Fibroblast of skin of right biceps (primary cell): ENCODE measurements around the gene ANKRD60.

Experiments
- DNase-seq: peaks from one replicate; pipeline ENCODE4 v3.0.0-alpha.2; 2013

Gene ANKRD60, protein sequence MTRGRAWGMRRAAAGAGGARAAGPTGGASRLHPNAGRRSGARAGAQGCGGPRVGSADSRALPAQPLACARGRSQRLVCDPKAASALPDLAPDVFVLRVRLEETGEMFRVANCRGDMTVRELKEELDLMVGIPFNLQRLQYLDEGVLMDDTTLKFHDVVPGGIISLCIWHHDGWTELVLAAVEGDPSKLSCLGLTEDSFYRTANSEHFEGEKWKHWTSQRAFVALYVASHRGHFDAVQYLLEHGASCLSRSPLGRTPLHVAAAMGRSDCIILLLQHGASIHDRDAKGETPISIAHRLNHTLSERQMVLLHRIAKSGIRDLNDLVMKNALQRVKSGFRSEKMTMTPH

DNA sequence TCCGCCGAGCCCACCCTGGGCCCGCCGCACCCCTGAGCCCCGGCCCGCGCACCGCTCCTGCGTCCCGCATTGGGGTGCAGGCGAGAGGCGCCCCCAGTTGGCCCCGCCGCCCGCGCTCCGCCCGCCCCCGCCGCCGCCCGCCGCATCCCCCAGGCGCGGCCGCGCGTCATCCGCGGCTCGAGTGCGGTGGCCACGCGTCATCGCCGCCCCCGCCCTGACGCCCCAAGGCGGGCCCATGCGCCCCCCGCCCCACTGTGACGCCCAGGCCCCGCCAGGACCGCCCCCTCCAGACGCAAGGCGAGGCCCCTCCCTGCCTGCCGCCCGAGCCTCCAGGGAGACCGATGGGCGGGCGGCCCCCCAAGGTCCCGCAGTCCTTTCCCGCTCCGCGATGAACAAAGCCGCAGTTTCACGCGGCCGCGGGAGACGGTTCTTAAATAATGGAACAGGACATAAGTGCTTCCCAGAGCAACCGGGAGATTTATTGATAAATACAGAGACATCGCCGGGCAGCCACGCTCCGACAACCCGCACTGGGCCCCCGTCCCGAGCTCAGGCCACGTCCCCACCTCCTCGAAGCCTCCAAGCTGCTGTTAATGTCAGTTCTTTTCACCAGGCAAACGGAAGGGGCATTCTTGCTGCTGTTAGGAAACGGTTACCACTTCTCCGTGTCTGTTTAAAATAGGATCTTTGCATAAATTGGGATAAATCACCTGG, at the start of gene ANKRD60:
ANKRD60 (minus strand) TSS at position 170 of the 714 bp plus-strand sequence; CDS start at position 170, 0 bp downstream.
- DNase-seq = peak; percentile 61

DNA sequence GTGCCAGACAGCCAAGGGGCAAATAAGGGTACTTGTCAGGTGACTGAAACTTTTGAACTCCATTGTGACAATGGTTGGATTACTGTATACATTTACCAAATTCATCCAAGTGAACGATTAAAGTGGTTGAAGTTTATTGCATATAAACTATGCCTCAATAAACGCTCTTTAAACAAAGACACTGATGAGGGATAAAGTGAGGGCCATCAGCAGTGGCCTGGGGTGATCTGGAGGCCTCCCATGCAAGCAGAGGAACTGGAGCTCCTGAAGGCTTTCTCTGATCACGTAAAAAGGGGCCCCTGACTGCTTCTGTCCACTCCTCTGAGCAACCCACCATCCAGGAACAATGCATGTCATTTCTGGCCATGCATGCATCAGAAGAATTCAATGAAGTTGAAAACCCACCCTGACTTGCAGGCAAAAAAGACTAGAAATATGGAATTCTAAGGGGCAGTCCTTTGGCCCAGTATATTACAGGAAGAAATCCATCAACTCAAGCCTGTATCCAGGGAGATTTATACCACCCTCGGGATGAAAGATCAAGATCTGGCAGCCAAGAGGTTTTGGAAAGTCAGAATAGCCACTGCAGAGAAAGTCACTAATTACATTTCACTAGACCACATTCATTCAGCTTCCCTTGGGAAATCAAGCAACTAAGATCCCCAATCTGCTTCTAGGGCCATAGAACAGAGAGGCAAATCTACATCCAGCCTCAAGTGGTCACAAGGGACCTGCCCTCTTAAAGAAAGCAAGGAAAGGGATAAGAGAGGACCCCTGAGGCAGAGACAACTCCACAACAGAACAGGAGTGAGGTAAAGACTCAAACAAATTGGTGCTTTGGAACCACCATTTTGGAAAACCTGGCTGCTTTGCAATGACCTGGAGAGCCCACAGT, 49.4 kb upstream of the ANKRD60 start:
- DNase-seq = peak; percentile 3

DNA sequence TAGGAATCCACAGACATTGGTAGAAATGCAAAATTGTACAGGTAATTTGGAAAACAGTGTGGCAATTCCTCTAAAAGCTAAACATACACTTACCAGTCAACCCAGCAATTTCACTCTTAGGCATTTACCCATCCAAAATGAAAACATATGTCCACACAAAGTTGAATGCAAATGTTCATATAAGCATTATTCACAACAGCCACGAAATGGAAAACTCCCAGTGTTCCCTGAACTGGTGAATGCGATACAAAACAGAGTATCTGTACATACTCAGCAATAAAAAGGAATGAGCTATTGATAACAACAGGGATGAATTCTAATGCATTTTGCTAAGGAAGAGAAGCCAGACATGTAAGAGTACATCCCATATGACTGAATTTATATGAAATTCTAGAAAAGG, 48.7 kb upstream of the ANKRD60 start:
- DNase-seq = no peak

DNA sequence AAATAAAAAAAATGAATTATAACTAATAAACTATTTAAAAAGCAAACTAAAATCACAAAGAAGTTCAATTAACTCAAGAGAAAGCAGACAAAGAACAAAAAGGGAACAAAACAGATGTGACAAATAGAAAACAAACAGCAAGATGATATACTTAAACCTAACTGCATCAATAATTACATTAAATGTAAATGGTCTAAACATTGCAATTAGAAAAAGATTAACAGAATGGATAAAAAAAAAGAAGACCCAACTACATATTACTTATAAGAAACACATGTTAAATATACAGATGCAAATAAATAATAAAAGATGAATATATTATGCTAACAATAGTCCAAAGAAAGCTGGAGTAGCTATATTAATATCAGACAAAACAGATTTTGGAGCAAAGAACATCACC, 45.9 kb upstream of the ANKRD60 start:
- DNase-seq = no peak

DNA sequence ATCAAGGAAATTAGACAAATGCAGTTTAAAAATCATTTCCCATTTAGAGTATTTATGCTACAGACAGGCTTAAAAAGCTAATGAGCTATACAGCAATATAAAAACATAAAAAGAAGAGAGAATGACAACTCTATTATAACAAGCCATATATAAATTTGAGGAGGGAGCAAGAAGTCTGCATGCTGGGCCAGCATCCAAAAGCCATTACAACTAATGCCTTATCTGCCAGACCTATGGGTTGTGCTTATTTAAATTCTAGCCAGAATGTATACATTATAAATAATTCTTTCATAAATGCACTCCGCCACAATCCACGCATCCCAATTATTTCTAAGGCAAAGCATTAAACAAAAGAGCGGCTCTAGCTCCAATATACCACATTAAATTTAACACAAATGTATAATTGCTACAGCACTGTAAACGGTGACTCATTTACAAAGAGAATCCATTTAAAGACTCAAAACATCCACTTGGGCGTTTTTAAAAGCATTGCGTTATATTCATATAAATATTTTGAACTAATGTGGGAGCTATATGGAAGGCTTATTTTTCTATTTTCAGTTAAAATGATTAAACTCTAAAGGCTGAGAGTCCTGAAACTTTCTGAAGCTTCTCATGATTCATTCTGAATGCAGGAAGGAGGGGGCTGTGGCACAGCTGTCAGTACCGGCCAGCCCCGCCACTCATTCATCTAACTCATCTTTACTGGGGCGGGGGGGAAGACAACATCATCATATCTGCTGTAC, 43.3 kb upstream of the ANKRD60 start:
- peak; percentile 19 for DNase-seq

DNA sequence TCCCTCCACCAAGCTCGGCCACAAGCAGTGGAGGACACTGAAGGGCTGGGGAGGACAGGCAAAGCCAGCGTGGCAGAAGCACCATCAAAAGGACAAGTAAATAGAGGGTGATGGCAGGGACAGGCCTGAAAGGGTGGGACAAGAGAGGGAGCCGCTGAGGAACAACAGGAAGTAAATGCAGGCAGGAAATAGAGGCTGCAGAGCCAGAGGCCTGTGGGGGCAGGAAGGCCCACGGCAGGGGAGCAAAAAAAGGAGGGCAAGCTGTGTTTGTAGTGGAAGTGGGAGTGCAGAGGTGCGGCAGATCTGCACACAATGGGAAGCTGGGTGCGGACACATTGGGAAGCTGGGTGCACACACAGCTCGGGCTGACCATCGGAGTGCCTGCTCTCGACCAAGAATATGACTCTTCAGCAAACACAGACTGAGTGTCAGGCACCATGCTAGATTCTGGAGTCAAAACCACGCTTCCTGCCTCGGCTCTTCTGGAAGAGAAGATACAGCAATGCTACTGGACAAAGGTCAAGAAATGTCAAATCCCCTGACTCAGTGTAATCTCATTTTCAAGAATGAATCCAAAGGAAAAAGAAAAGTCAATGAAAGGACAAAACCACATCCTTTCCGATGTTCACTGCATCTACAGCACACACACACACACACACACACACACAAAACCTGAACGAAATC, 40.6 kb upstream of the ANKRD60 start:
- peak; percentile 6 for DNase-seq

DNA sequence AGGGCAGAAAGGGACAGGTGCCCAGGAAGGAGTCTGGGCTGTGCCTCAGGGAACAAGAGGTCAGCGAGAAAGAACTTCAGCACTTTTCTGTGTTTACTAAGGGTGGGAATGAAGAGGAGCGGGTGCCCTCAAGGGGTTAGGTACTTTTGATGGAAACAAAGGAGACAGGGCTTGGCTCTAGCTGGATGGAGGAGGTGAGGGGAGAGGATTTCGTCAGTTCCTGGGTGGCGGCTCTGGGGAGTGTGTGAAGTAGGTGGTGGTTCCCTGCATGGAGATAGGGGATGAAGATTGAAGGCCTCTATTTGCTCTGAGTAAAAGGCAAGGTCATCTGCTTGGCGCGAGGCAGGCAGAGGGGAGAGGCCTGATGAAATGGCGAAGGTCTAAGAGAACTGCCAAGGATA, 40.0 kb upstream of the ANKRD60 start:
- no peak for DNase-seq

DNA sequence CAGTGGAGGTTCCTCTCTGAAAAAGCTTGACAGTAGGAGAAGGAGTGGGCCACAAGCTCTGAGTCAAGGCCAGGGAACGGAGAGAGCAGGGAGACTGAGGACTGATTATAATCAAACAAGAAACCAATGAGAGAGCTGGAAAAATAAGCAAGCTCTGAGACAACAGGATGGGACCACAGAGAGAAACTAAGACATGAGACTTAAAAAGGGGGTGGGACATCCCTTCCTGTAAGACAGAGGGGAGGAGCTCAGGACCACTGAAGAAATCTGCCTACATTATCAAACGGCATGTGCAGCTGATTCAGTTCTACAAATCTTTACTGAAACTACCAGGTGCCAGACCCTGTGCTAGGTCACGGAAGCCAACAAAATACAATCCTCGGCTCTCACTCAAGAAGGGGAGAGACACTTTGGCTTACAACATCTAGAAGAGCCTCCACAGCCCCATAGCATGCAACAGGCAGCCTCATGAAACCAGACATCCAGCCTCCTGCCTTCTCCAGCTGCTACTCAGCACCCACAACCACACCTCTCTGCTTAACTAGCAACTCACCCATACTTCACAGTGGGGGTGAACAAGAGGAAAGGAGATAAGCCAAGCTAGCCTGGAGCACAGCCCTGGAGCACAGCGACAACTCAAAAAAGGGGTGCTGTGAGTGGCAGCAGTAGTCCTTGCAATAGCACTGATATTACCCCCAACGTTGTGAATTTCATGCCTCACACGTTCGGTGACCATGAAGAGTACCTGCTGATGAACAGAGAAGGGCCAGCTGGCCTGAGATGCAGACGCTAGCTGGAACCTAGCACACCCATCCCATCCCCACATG, 39.1 kb upstream of the ANKRD60 start:
- DNase-seq = no peak

DNA sequence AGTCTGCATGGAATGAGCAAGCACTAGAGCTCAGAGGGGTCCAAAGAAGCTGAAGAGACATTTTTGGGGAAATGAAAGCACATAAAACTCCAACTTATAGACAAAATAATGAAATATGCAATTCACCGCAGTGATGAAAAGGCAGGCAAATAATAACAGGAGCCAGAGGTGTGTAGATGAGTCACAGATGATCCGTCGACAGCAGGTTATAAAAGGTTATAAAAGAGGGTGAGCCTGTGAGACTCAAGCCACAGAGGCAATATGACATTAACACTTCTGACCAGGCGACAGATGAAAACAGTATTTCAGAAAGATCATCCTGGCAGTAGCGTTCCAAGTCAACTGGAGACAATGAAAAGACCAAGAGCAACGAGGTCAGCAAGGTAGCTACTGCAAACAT, 35.8 kb upstream of the ANKRD60 start:
- no peak for DNase-seq

DNA sequence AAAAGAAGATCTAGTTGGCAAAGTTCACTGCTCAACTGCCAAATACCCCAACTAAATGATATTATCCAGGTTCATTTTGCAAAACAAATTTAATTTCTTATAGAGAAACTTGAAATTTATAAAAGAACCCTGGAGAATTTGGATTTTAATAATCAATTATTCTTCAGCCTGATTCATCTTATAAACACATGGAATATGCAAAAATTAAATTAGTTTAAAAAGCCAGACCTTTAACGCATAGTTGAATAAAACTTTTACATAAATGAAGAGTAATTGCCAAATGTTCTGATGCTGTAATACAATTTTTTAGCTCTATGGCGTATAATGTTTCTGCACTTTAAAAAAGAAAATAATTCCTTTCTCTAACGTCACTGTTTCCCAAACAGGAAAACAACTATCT, 33.2 kb upstream of the ANKRD60 start:
- DNase-seq = no peak

DNA sequence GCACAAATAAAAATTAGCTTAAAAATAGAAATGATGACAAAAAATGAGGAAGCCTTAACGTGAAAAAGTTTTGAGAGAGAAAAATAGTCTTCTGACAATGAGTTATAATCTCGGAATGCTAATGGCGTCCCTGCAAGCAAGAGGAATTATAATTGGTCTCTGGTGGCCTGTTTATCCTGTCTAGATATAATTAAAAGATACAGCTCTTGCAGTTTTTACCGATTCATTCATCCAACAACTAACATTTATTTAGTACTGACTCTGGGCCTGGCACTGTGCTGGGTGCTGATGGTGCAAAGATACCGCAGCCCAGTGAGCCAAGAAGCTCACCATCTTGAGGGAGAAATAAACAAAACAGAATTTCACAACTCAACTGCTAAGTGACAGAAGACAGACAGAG, 31.6 kb upstream of the ANKRD60 start:
- DNase-seq = peak; percentile 49

DNA sequence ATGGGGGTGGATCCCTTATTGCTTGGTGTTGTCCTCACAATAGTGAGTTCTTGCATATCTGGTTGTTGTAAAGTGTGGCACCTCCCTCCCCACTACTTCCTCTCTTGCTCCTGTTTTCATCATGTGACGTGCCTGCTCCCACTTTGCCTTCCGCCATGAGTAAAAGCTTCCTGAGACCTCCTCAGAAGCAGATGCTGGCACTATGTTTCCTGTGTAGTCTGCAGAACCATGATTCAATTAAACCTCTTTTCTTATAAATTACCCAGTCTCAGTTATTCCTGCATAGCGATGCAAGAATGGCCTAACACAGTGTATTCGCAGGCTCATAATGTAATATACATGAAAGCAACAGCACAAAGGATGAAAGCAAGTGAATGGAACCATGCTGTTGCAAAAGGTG, 28.4 kb upstream of the ANKRD60 start:
- DNase-seq = no peak

DNA sequence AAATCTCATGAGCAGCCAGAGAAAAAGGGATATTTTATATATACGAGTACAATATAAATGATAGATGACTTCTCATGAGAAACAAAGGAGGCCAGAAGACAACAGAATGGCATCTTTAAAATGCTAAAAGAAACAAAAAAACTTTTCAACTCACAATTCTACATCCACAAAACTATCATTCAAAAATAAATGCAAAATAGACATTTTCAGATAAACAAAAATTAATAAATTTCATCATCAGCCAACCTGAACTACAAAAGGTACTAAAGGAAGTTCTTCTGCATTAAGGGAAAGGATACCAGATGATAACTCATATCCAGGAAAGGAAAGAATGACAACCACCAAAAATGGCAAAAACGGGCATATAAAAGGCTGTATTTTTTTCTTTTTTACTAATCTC, 27.9 kb upstream of the ANKRD60 start:
- DNase-seq = no peak

DNA sequence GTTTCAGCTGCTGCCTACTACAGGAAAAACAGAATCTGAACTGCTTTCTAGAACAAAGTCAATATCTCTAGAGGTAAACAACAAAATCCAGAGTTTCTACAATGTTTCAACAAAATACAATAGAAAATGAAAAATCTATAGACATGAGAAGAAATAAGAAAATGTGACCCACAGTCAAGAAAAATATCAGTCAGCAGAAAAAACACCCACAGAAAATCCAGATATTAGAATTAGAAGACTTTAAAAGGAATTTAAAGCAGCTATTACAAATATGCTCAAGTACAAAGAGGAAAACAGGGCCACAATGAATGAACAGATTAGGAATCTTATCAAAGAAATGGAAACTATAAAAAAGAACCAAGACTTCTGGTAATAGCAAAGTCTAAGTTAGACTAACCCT, 26.4 kb upstream of the ANKRD60 start:
- DNase-seq = no peak

DNA sequence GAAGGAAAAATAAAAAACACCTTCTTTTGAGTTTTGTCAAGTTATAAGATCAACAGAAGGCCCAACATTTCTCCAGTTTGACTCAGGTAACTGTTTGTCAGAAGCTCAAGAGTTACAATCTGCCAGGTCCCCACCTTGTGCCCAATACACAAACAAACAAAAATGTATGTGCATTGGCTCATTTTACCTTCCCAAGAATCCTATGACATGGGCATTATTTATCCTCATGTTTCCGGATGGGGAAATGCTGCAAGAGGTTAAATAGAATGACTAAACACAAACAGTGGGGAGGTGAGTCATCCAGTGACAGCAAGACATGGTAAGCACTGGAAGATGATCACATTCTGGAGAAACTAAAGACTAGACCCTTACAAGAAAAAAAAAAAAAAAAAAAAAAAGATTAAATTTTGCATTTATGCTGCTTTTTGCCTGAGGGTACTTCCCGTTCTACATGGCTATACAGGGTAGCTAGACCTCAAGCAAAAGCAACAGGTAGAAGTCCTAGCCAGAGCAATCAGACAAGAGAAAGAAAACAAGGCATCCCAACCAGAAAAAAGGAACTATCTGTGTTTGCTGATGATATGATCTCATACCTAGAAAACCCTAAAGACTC, 23.6 kb upstream of the ANKRD60 start:
- DNase-seq = peak; percentile 90

DNA sequence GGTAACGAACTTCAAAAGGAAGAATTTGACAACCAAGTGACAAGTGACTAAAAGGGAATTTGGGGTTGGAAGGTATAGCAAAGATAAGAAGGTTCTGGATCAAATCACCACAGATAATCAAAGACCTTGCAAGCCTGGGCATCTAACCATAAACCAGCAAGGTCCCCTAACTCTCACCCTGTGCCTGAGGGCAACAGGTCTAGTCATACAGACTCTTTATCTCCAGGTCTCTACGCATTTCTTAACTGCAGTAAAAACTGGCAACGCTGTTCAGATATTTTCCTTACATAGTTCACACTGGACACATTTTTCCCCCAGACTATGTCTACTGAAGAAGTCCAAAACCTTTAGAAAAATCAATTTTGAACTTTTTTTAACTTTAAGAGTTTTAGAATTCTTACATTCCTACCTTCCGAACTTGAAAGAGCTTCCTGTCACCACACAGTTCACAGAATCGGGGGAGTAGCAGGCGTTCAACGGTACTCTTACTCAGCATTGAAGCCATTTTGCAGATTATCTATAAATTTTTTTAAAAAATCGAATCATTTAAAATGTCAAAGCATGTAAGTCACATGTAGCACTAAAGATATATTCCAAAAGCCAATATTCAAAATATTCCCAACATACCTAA, 23.0 kb upstream of the ANKRD60 start:
- DNase-seq = no peak

DNA sequence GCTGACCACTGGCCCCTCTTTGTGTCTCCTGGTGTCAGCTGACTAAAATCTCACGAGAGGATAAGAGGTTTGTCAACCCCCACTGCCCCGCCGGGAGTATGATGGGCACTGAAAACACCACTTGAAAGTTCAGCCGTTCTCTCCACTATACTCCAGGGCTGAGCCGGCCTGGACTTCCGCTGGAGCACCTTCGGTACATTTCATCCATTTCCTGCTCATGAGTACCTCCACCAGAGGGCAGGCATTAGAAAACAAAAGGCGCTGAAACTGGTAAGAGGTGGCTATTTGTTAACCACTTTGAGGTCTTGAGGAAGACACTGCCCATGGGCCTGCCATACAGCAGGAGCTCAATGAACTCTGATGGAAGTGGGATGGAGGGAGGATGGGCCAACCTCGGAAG, 17.9 kb upstream of the ANKRD60 start:
- peak; percentile 29 for DNase-seq

DNA sequence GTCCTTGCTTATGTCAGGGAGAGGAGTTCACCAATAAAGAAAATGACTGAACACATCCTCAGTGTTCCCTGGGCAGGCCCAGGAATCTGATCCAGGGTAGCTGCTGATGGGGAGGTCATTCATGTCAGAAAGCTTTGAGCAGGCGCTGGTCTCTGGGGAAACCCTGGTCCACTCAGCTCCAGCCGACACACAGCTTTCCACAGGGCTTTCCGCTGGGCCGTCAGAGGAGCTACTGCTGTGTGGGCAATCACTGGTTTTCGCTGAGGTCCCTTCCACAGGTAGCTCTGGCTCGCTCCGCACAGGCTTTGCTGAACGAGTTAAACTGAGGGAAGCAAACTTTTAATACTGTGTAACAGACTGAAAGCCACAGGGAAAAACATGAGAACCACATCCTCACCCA, 17.5 kb upstream of the ANKRD60 start:
- DNase-seq = no peak

DNA sequence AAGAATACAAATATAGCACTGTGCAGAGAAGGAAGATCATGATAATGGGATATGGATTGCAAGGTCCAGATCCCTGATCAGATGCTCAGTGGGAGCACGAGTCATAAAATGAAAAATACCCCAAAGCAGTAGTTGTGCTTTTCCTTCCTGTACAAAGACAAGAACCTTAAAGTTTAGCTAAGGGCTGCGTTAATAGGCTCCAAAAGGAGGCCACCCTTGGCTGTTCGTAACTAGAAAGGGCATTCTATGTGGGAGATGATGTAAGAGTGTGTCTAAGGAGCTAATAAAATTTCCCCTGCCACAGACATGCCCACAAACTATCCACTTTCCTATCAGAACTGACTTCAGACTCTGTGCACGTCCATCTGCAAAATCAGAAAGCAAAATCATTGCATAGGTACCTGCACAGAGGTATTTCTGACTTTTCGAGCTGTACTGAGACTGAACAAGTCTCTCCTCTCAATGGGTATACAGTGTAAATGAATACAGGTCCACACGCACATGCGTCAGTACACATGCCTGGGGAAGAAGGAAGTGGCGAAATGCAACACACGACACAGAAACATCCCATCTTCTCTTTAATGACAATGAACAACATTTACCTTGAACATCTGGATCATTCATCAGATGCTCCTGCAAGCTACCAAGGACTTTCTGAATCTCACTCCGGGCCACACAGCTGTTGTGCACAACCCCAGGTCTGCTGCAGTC, 16.9 kb upstream of the ANKRD60 start:
- DNase-seq = no peak
